SK-N-SH (cell line): ENCODE results near the gene USP11. TPM values are rescaled to one million over a fixed set of nuclear protein-coding genes. Genes with fewer than 3 reads are reported as not detected.

Experiments
- CTCF ChIA-PET: fragments of 300-600, 350-600 bp; formaldehyde crosslinking; extraction: SDS; loops from one replicate; lab custom pipeline; 2021; lab: Yijun Ruan, JAX
- POLR2A ChIA-PET: fragments of 350-600 bp; sonication (Branson Sonifier 250); formaldehyde crosslinking; extraction: SDS; loops from one replicate; lab custom pipeline; 2020; ENCODE audit warnings: antibody characterized with exemption, inconsistent platforms; lab: Yijun Ruan, JAX
- DNase-seq: peaks from one replicate; pipeline ENCODE4 v3.0.0; 2012
- H2AFZ ChIP-seq: fragments of 200-600 bp; sonication (generic); 2 replicates; pipeline ENCODE4 v1.8.1; 2016; ENCODE audit warnings: antibody characterized with exemption, mild to moderate bottlenecking, low read depth
- H3F3A ChIP-seq: fragments of 200-600 bp; sonication (generic); replicated peaks from 2 replicates; pipeline ENCODE3; 2016; ENCODE audit warnings: antibody characterized with exemption, mild to moderate bottlenecking; ENCODE audit not compliant: insufficient read depth
- H3K27ac ChIP-seq, 2 experiments: fragments of 200-500 bp in 1 of 2; fragments of 200-600 bp in 1 of 2; sonication (Bioruptor generic) in 1 of 2; sonication (generic), shearing (Covaris generic) in 1 of 2; 2 replicates each; pipeline versions ENCODE4 v1.5.1 to v1.6.1; 2014 to 2016; ENCODE audit warnings: low read depth in 2 of 2, inconsistent platforms in 1 of 2, low read length in 1 of 2, mild to moderate bottlenecking in 1 of 2, mixed read lengths in 1 of 2
- H3K27me3 ChIP-seq: fragments of 200-600 bp; sonication (generic), shearing (Covaris generic); 2 replicates; pipeline ENCODE4 v1.6.1; 2016; ENCODE audit warnings: mixed run types; ENCODE audit not compliant: insufficient read depth
- H3K36me3 ChIP-seq, 2 experiments: fragments of 200-500 bp in 1 of 2; fragments of 200-600 bp in 1 of 2; sonication (Bioruptor generic) in 1 of 2; sonication (generic) in 1 of 2; replicated peaks in 1 of 2; 2 replicates each; pipeline versions ENCODE3 to v1.5.1; 2014 to 2016; ENCODE audit warnings: low read length in 1 of 2, mild to moderate bottlenecking in 1 of 2; ENCODE audit not compliant: insufficient read depth in 2 of 2, control insufficient read depth in 1 of 2
- H3K4me1 ChIP-seq, 2 experiments: fragments of 200-500 bp in 1 of 2; fragments of 200-600 bp in 1 of 2; sonication (Bioruptor generic) in 1 of 2; sonication (generic), shearing (Covaris generic) in 1 of 2; 2 replicates each; pipeline versions ENCODE4 v1.5.1 to v1.6.1; 2014 to 2016; ENCODE audit warnings: low read depth in 1 of 2, low read length in 1 of 2, mixed run types in 1 of 2; ENCODE audit not compliant: insufficient read depth in 2 of 2, control insufficient read depth in 1 of 2
- H3K4me2 ChIP-seq: fragments of 200-600 bp; sonication (generic), shearing (Covaris generic); 2 replicates; pipeline ENCODE4 v1.6.1; 2017; ENCODE audit warnings: mixed run types
- H3K4me3 ChIP-seq, 2 experiments: fragments of 200-500 bp in 1 of 2; fragments of 200-600 bp in 1 of 2; sonication (Bioruptor generic) in 1 of 2; sonication (generic), shearing (Covaris generic) in 1 of 2; 2 replicates each; pipeline versions ENCODE4 v1.5.1 to v1.8.1; 2014 to 2016; ENCODE audit warnings: low read depth in 2 of 2, inconsistent platforms in 1 of 2, low read length in 1 of 2, mild to moderate bottlenecking in 1 of 2, mixed read lengths in 1 of 2, moderate library complexity in 1 of 2
- H3K79me2 ChIP-seq: fragments of 200-600 bp; sonication (generic); 2 replicates; pipeline ENCODE4 v1.8.1; 2017; ENCODE audit warnings: mild to moderate bottlenecking; ENCODE audit not compliant: insufficient read depth
- H3K9ac ChIP-seq: fragments of 200-600 bp; sonication (generic); 2 replicates; pipeline ENCODE4 v1.6.1; 2017; ENCODE audit warnings: mixed run types
- H3K9me2 ChIP-seq: fragments of 200-600 bp; sonication (generic); 2 replicates; pipeline ENCODE4 v1.6.1; 2017; ENCODE audit warnings: mixed run types
- H3K9me3 ChIP-seq: fragments of 200-600 bp; sonication (generic); 2 replicates; pipeline ENCODE4 v1.6.1; 2017; ENCODE audit warnings: mixed run types, mild to moderate bottlenecking, moderate library complexity
- H4K20me1 ChIP-seq: fragments of 200-600 bp; sonication (generic); 2 replicates; pipeline ENCODE4 v1.6.1; 2017; ENCODE audit warnings: mild to moderate bottlenecking, mixed run types; ENCODE audit not compliant: insufficient read depth
- CHD2 ChIP-seq: fragments of 150-350 bp; IDR thresholded peaks from 2 replicates; pipeline ENCODE4 v1.6.1; 2018; ENCODE audit warnings: low read length; ENCODE audit not compliant: partially characterized antibody
- EP300 ChIP-seq, 2 experiments: IDR thresholded peaks; 2 replicates each; pipeline versions ENCODE4 v1.4.0 to v1.6.1; 2012; ENCODE audit warnings: borderline replicate concordance in 1 of 2, low read depth in 1 of 2, low read length in 1 of 2
- EZH2phosphoT487 ChIP-seq: fragments of 200-600 bp; sonication (generic); IDR thresholded peaks from 2 replicates; pipeline ENCODE4 v1.6.1; 2017; ENCODE audit warnings: low read depth, mixed run types, mild to moderate bottlenecking, antibody characterized with exemption, moderate library complexity, borderline replicate concordance
- FOSL2 ChIP-seq: IDR thresholded peaks from 2 replicates; pipeline ENCODE4 v1.4.0; 2012; ENCODE audit warnings: low read depth, mild to moderate bottlenecking, moderate library complexity, borderline replicate concordance
- MEF2A ChIP-seq: IDR thresholded peaks from 2 replicates; pipeline ENCODE4 v1.4.0; 2012; ENCODE audit warnings: low read depth, borderline replicate concordance
- RXRA ChIP-seq: IDR thresholded peaks from 2 replicates; pipeline ENCODE4 v1.4.0; 2012; ENCODE audit warnings: low read depth, mild to moderate bottlenecking, borderline replicate concordance
- TAF1 ChIP-seq: IDR thresholded peaks from 2 replicates; pipeline ENCODE4 v1.6.1; 2012; ENCODE audit warnings: low read depth, mild to moderate bottlenecking, low read length, moderate library complexity, borderline replicate concordance
- TCF12 ChIP-seq: IDR thresholded peaks from 2 replicates; pipeline ENCODE4 v1.4.0; 2012
- TEAD4 ChIP-seq: IDR thresholded peaks from 2 replicates; pipeline ENCODE4 v1.4.0; 2012; ENCODE audit warnings: mild to moderate bottlenecking, borderline replicate concordance; ENCODE audit not compliant: insufficient read depth
- WGBS: methylation state at CpG from one replicate; pipeline ENCODE4 v1.1.6; 2017; ENCODE audit warnings: low lambda C conversion rate; 5-methylcytosine and 5-hydroxymethylcytosine counted together
- polyA plus RNA-seq, 3 experiments: library from polyadenylated mRNA; depleted of rRNA; stranded (reverse); fragments of >200 nt; gene quantifications; 2 replicates each; pipeline ENCODE4 v1.2.3, GENCODE V29; 2012
- TF ChIP-seq, protein P1 (sequence below): fragments of 200-600 bp; sonication (generic); IDR thresholded peaks from 2 replicates; pipeline ENCODE4 v1.6.1; 2017; ENCODE audit warnings: antibody characterized with exemption, mild to moderate bottlenecking, moderate library complexity
- TF ChIP-seq, protein P2 (sequence below): fragments of 150-350 bp; IDR thresholded peaks from 2 replicates; pipeline ENCODE4 v1.6.1; 2016; ENCODE audit warnings: mild to moderate bottlenecking, low read depth, low read length

USP11 gene
- polyA plus RNA-seq, 1 of the 3 experiments (the other 2 are of a cell fraction), result 53.1 TPM

DNA sequence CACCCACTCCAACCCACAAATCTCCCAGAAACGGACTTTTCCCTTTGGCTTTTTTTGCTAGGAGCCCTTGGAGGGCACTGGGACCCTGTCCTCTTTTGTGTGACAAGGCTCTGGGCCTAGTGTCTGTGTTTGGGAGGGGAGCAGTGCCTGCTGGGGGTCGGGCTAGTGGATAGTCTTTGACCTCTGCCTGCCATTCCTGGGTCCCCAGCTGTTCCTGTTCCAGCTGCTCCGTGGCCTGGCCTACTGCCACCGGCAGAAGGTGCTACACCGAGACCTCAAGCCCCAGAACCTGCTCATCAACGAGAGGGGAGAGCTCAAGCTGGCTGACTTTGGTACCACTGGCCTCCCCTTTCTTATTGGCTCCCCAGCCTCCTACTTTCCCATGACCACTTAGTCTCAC is 6.7 kb upstream of the USP11 start:
- no peak overlapping the region for H3K4me3 ChIP-seq
- peaks cover 29% of the 10 kb centered on the region for H4K20me1 ChIP-seq
- peaks cover 27 to 67% of the 10 kb centered on the region in 2 experiments for H3K36me3 ChIP-seq
- TF ChIP-seq, protein P1, sequence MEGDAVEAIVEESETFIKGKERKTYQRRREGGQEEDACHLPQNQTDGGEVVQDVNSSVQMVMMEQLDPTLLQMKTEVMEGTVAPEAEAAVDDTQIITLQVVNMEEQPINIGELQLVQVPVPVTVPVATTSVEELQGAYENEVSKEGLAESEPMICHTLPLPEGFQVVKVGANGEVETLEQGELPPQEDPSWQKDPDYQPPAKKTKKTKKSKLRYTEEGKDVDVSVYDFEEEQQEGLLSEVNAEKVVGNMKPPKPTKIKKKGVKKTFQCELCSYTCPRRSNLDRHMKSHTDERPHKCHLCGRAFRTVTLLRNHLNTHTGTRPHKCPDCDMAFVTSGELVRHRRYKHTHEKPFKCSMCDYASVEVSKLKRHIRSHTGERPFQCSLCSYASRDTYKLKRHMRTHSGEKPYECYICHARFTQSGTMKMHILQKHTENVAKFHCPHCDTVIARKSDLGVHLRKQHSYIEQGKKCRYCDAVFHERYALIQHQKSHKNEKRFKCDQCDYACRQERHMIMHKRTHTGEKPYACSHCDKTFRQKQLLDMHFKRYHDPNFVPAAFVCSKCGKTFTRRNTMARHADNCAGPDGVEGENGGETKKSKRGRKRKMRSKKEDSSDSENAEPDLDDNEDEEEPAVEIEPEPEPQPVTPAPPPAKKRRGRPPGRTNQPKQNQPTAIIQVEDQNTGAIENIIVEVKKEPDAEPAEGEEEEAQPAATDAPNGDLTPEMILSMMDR, result no peak
- TF ChIP-seq RXRA (no peak), EZH2phosphoT487 (no peak)
- TF ChIP-seq, all 33 proteins: peak for 0
- ChIA-PET POLR2A (no interaction called here), CTCF (no interaction called here)
- Histone ChIP-seq H3K9me3 (no peaks in the 10 kb centered on the region), H3K27ac (no peak overlapping the region), H3K79me2 (peaks cover 29% of the 10 kb centered on the region), H3K4me1 (no peaks in the 10 kb centered on the region; a peak in 1 of 4 replicates), H3K27me3 (no peaks in the 10 kb centered on the region), H3K9ac (no peak overlapping the region), H3K4me2 (no peak overlapping the region), H2AFZ (no peak overlapping the region), H3F3A (peaks cover 4% of the 10 kb centered on the region), H3K9me2 (no peaks in the 10 kb centered on the region)
- WGBS, result 100% methylated on average over 6 of the region's 6 CpGs
- no peak for DNase-seq

DNA sequence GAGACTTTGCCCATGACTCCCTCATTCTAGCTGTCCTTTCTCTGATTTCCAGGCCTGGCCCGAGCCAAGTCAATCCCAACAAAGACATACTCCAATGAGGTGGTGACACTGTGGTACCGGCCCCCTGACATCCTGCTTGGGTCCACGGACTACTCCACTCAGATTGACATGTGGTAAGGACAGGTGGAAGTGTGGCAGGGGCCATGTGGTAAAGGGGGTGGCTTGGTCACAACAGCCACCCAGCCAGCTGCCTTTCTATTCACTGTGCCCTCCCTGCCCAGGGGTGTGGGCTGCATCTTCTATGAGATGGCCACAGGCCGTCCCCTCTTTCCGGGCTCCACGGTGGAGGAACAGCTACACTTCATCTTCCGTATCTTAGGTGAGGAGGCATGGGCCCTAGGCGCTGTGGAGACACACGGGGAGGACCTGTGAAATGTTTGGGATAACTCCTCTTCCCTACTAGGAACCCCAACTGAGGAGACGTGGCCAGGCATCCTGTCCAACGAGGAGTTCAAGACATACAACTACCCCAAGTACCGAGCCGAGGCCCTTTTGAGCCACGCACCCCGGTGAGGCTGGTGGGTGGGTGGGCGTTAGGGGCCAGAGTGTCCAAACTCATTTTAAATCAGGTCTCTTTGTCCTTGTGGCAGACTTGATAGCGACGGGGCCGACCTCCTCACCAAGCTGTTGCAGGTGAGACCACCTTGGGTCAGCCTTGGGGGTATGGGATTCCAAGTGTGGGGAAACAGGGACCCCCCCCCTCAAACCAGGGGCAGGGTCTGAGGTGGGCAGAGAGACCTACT is 6.1 kb upstream of the USP11 start:
- CTCF ChIA-PET, result no interaction called here
- WGBS, result 90% methylated on average over 14 of the region's 19 CpGs
- peaks cover 23% of the 10 kb centered on the region for H4K20me1 ChIP-seq
- peaks cover 22% of the 10 kb centered on the region for H3K79me2 ChIP-seq
- H3K27ac ChIP-seq, result no peak overlapping the region
- no peak for TF ChIP-seq MEF2A
- TF ChIP-seq TAF1, result no peak
- TF ChIP-seq EP300 (IDR thresholded peaks at IDR 0.05; ENCODE audit: borderline replicate concordance in 1 of 2, low read depth in 1 of 2, low read length in 1 of 2), result no peak
- TF ChIP-seq FOSL2, result no peak
- no peak for TF ChIP-seq CHD2
- no peak for TF ChIP-seq TCF12
- no peak for TF ChIP-seq TEAD4
- TF ChIP-seq, protein P2, sequence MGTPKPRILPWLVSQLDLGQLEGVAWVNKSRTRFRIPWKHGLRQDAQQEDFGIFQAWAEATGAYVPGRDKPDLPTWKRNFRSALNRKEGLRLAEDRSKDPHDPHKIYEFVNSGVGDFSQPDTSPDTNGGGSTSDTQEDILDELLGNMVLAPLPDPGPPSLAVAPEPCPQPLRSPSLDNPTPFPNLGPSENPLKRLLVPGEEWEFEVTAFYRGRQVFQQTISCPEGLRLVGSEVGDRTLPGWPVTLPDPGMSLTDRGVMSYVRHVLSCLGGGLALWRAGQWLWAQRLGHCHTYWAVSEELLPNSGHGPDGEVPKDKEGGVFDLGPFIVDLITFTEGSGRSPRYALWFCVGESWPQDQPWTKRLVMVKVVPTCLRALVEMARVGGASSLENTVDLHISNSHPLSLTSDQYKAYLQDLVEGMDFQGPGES, result no peak
- TF ChIP-seq, all 33 proteins: peak for 0
- H3K9ac ChIP-seq, result no peak overlapping the region
- peaks cover 4% of the 10 kb centered on the region for H3F3A ChIP-seq
- H3K36me3 ChIP-seq, result peaks cover 27 to 67% of the 10 kb centered on the region in 2 experiments
- no peak for DNase-seq
- no peak overlapping the region for H3K4me3 ChIP-seq
- H3K4me1 ChIP-seq, result no peaks in the 10 kb centered on the region; a peak in 1 of 4 replicates
- H2AFZ ChIP-seq, result no peak overlapping the region
- no peak overlapping the region for H3K4me2 ChIP-seq
- no peaks in the 10 kb centered on the region for H3K9me3 ChIP-seq
- POLR2A ChIA-PET, result no interaction called here
- no peaks in the 10 kb centered on the region for H3K27me3 ChIP-seq
- H3K9me2 ChIP-seq, result no peaks in the 10 kb centered on the region
